ENCODE data around the gene MRPL11. TPM values are rescaled to one million over a fixed set of nuclear protein-coding genes. Genes with fewer than 3 reads are reported as not detected.

MRPL11 gene
- total and polyA plus RNA-seq, 2 experiments from 2014 or later, result 57.1 to 60.6 TPM

DNA sequence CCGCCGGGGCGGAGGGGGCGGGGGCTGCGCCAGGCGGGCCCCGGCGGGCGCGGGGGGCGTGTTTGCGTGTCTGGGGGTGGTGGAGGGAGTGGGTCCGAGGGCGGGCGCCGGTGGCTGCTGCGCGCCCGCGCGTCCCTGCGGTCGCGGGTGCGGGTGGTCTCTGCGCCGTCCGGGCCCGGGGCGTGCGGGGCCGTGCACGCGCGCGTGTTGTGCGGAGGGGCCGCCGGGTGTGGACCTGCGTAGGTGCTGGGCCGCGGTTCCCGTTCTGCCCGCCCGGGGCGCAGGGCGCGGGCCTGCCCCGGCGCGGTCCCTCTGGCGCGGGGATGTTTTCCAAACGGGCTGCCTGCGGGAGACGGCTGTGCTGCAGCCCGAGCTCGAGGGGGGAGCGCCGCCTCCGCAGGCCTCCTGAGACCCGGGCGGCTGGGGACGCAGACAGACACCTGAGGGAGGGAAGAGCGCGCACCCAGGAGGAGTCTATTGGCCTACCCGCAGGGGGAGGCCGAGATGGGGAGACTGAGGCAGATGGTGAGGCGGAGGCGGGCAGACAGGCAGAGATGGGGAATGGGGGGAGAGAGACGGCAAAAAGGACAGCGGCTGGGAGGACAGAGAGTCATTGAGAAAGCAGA is 28.5 kb upstream of the MRPL11 start:
- Histone ChIP-seq H3K9me2 (replicated peaks; ENCODE audit: insufficient read depth) (no peaks in the 10 kb centered on the region), H4K20me1 (ENCODE audit: insufficient read depth, poor library complexity, severe bottlenecking) (no peaks in the 10 kb centered on the region), H2AFZ (peak overlapping the region; percentile 33), H3K9me3 (ENCODE audit: low read depth) (no peaks in the 10 kb centered on the region), H3K4me1 (ENCODE audit: insufficient read depth) (peaks cover 12% of the 10 kb centered on the region), H3K4me3 (peak overlapping the region; percentile 70), H3K4me2 (peak overlapping the region; percentile 99), H3K27ac (no peak overlapping the region), H3K27me3 (no peaks in the 10 kb centered on the region), H3K36me3 (replicated peaks; ENCODE audit: insufficient read depth, low read depth) (no peaks in the 10 kb centered on the region), H3K79me2 (peaks cover 2% of the 10 kb centered on the region)
- TF ChIP-seq EZH2phosphoT487 (IDR thresholded peaks at IDR 0.05; ENCODE audit: low read depth, severe bottlenecking, unreplicated experiment), result no peak
- TF ChIP-seq CTCF (IDR thresholded peaks at IDR 0.05; ENCODE audit: poor library complexity), result peak; percentile 27
- no peak for TF ChIP-seq EZH2 (IDR thresholded peaks at IDR 0.05; ENCODE audit: borderline replicate concordance)
- 1% methylated on average over 41 of the region's 72 CpGs for WGBS (ENCODE audit: low lambda C conversion rate, missing lambda C conversion rate)
- DNase-seq (ENCODE audit: low spot score), result peak; percentile 72

DNA sequence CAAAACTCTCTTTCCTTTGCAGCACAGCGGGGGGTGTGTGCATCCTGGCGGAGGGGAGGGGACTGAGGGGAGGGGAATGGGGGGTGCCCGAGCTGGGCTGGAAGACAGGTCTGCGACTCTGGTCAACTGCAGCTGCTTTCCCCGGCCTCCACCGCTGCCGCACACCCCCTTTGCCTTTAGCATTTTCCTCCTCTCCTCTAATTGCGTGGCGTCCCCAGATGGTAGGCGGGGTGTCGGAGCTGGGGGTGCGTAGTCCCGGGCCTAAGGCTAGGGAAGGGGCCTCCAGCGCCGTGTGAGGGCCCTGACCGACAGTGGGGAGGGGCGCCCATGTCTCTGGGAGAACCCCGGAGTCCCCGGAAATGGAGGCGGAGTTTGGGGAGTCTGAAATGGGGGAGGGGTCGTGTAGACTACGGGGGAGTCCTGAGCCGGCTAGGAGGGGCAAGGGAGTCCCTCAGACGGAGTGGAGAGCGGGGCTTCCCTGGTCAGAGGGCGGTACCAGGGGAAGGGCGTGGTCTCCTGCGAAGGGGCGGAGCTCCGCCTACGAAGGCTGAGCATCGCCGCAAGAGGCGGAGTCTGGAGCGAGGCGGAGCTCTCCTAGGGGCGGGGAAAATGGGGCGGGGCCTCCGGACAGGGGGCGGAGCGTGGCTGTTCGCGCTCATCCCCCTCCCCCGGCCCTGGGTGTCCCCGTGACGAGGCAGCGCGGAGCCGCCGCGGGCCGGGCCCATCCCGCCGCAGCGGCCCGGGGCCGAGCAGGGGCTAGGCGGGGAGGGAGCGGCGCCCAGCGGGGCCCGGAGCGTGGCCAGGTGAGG is 27.8 kb upstream of the MRPL11 start, which contains the start of gene PELI3:
Gene PELI3 (plus strand): TSS at position 681 of the 809 bp plus-strand sequence. CDS start 1,224 bp downstream, outside the sequence.
- peaks cover 12% of the 10 kb centered on the region for H3K4me1 ChIP-seq (ENCODE audit: insufficient read depth)
- TF ChIP-seq CTCF (IDR thresholded peaks at IDR 0.05; ENCODE audit: poor library complexity) (no peak), EZH2phosphoT487 (IDR thresholded peaks at IDR 0.05; ENCODE audit: low read depth, severe bottlenecking, unreplicated experiment) (no peak), EZH2 (IDR thresholded peaks at IDR 0.05; ENCODE audit: borderline replicate concordance) (no peak)
- H3K27ac ChIP-seq, result peak within 1 kb of the TSS; percentile 89
- H3K9me3 ChIP-seq (ENCODE audit: low read depth), result no peaks in the 10 kb centered on the region
- peak; percentile 98 for DNase-seq (ENCODE audit: low spot score)
- WGBS (ENCODE audit: low lambda C conversion rate, missing lambda C conversion rate), result 2% methylated on average over 26 of the region's 63 CpGs
- peak within 1 kb of the TSS; percentile 99 for H3K4me3 ChIP-seq
- H3K36me3 ChIP-seq (replicated peaks; ENCODE audit: insufficient read depth, low read depth), result no peaks in the 10 kb centered on the region
- peaks cover 2% of the 10 kb centered on the region for H3K79me2 ChIP-seq
- H3K4me2 ChIP-seq, result peak within 1 kb of the TSS; percentile 99
- no peaks in the 10 kb centered on the region for H3K9me2 ChIP-seq (replicated peaks; ENCODE audit: insufficient read depth)
- H2AFZ ChIP-seq, result peak within 1 kb of the TSS; percentile 98
- H3K27me3 ChIP-seq, result no peaks in the 10 kb centered on the region
- H4K20me1 ChIP-seq (ENCODE audit: insufficient read depth, poor library complexity, severe bottlenecking), result no peaks in the 10 kb centered on the region

- Histone ChIP-seq H3K4me1 (ENCODE audit: insufficient read depth) (peaks cover 12% of the 10 kb centered on the region), H3K4me3 (peak overlapping the region; percentile 99), H3K9me2 (replicated peaks; ENCODE audit: insufficient read depth) (no peaks in the 10 kb centered on the region), H3K9me3 (ENCODE audit: low read depth) (no peaks in the 10 kb centered on the region), H3K4me2 (peak overlapping the region; percentile 96), H3K27ac (peak overlapping the region; percentile 89), H3K79me2 (peaks cover 2% of the 10 kb centered on the region), H4K20me1 (ENCODE audit: insufficient read depth, poor library complexity, severe bottlenecking) (no peaks in the 10 kb centered on the region), H2AFZ (peak overlapping the region; percentile 98), H3K36me3 (replicated peaks; ENCODE audit: insufficient read depth, low read depth) (no peaks in the 10 kb centered on the region), H3K27me3 (no peaks in the 10 kb centered on the region)
- 50% methylated on average over 19 of the region's 19 CpGs for WGBS (ENCODE audit: low lambda C conversion rate, missing lambda C conversion rate)
- no peak for DNase-seq (ENCODE audit: low spot score)
- TF ChIP-seq EZH2phosphoT487 (IDR thresholded peaks at IDR 0.05; ENCODE audit: low read depth, severe bottlenecking, unreplicated experiment) (no peak), EZH2 (IDR thresholded peaks at IDR 0.05; ENCODE audit: borderline replicate concordance) (no peak), CTCF (IDR thresholded peaks at IDR 0.05; ENCODE audit: poor library complexity) (no peak)
Measured at GRCh38 chr11:66465373-66466224, 27.0 kb upstream of the MRPL11 start.
